GM23248 (cell line): Measurements from ENCODE around the gene EREG. TPM values are rescaled to one million over a fixed set of nuclear protein-coding genes. Genes with fewer than 3 reads are reported as not detected.

Source experiments
- DNase-seq: peaks from one replicate; pipeline ENCODE4 v3.0.0-alpha.2; 2015
- H2AFZ ChIP-seq: fragments of 200-600 bp; sonication (generic); 2 replicates; pipeline ENCODE4 v1.6.1; 2016; ENCODE audit warnings: antibody characterized with exemption
- H3F3A ChIP-seq: fragments of 200-600 bp; sonication (generic); 2 replicates; pipeline ENCODE4 v1.6.1; 2016; ENCODE audit warnings: mild to moderate bottlenecking, antibody characterized with exemption, mixed run types; ENCODE audit not compliant: insufficient read depth
- H3K27ac ChIP-seq: fragments of 200-600 bp; sonication (generic); 2 replicates; pipeline ENCODE4 v1.5.1; 2016; ENCODE audit warnings: mild to moderate bottlenecking
- H3K27me3 ChIP-seq: fragments of 200-600 bp; sonication (generic); replicated peaks from 2 replicates; pipeline ENCODE4 v1.6.1; 2016; ENCODE audit warnings: mild to moderate bottlenecking; ENCODE audit not compliant: insufficient read depth
- H3K36me3 ChIP-seq: fragments of 200-600 bp; sonication (generic); 2 replicates; pipeline ENCODE4 v1.6.1; 2016; ENCODE audit warnings: low read depth, mild to moderate bottlenecking
- H3K4me1 ChIP-seq: fragments of 200-600 bp; sonication (generic); 2 replicates; pipeline ENCODE4 v1.6.1; 2016; ENCODE audit warnings: mild to moderate bottlenecking; ENCODE audit not compliant: insufficient read depth
- H3K4me2 ChIP-seq: fragments of 200-600 bp; sonication (generic); one replicate; pipeline ENCODE4 v1.6.1; 2016; ENCODE audit warnings: mild to moderate bottlenecking; ENCODE audit not compliant: unreplicated experiment
- H3K4me3 ChIP-seq: fragments of 200-600 bp; sonication (generic); 2 replicates; pipeline ENCODE4 v1.5.1; 2016; ENCODE audit warnings: mild to moderate bottlenecking
- H3K79me2 ChIP-seq: fragments of 200-600 bp; sonication (generic); 2 replicates; pipeline ENCODE4 v1.6.1; 2016; ENCODE audit warnings: mild to moderate bottlenecking; ENCODE audit not compliant: insufficient read depth
- H3K9ac ChIP-seq: fragments of 200-600 bp; sonication (generic); 2 replicates; pipeline ENCODE4 v1.6.1; 2016; ENCODE audit warnings: mild to moderate bottlenecking
- H3K9me2 ChIP-seq: fragments of 200-600 bp; sonication (generic); 2 replicates; pipeline ENCODE4 v1.6.1; 2016; ENCODE audit warnings: mixed run types, mild to moderate bottlenecking, moderate library complexity; ENCODE audit not compliant: insufficient read depth
- H3K9me3 ChIP-seq: fragments of 200-600 bp; sonication (generic); one replicate; pipeline ENCODE4 v1.6.1; 2017; ENCODE audit warnings: low read depth
- H4K20me1 ChIP-seq: fragments of 200-600 bp; sonication (generic); 2 replicates; pipeline ENCODE4 v1.6.0; 2016; ENCODE audit not compliant: insufficient read depth
- EZH2 ChIP-seq: fragments of 200-600 bp; sonication (generic); IDR thresholded peaks from 2 replicates; pipeline ENCODE4 v1.6.1; 2018; ENCODE audit warnings: antibody characterized with exemption, mild to moderate bottlenecking; ENCODE audit not compliant: insufficient read depth, poor library complexity, severe bottlenecking
- EZH2phosphoT487 ChIP-seq: fragments of 200-600 bp; sonication (generic); IDR thresholded peaks from 2 replicates; pipeline ENCODE4 v1.6.1; 2018; ENCODE audit warnings: antibody characterized with exemption, moderate library complexity, mild to moderate bottlenecking, low read depth; ENCODE audit not compliant: insufficient read depth
- whole genome bisulfite sequencing, 2 experiments: methylation state at CpG; one replicate each; pipeline ENCODE4 v1.1.6; 2015 to 2017; ENCODE audit warnings: low lambda C conversion rate in 2 of 2, low coverage in 1 of 2; ENCODE audit errors: missing lambda C conversion rate in 2 of 2; 5-methylcytosine and 5-hydroxymethylcytosine counted together
- in situ Hi-C: fragments of 300-500 bp; cut with MboI; formaldehyde crosslinking; loops from 2 replicates; pipeline ENCODE4 v1.15.0; 2020
- polyA plus RNA-seq: library from polyadenylated mRNA; unstranded; fragments of >200 nt; fragmentation: Nextera tagmentation; extraction: Ambion mirVana; gene quantifications from 2 replicates; pipeline ENCODE4 v1.2.1, GENCODE V29; 2016
- total RNA-seq: library from RNA; depleted of rRNA; stranded (reverse); fragments of >200 nt; shearing (Covaris generic); gene quantifications from 2 replicates; pipeline ENCODE4 v1.2.3, GENCODE V29; 2014

EREG gene
- total and polyA plus RNA-seq, 2 experiments from 2014 or later: 1.8 to 4.4 TPM

DNA sequence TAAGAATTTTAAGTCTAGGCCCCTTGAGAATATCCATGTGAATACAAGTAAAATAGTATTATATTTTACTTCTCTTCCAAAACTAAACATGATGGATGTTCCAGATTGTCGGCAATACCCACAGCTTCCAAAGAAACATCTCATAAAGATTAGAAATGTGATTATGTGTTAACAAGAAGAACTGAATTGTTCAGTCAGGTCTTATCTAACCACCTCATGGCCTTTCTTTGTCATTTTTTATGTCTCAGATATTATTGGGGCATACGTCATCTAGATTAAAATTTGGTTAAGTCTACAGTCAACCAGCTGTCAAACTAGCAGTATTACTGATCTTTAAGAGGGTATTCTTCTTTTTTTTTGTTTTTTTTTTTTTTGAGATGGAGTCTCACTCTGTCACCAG, 46.7 kb upstream of the EREG start:
- Histone ChIP-seq H3K9me3 (no peaks in the 10 kb centered on the region), H3K79me2 (no peaks in the 10 kb centered on the region), H3K27ac (no peak overlapping the region), H2AFZ (no peak overlapping the region), H3K27me3 (no peaks in the 10 kb centered on the region; the same call in 1 of the 2 replicates), H3K4me2 (no peak overlapping the region), H3K4me3 (no peak overlapping the region), H3K9ac (no peak overlapping the region), H3K36me3 (no peaks in the 10 kb centered on the region), H3K9me2 (no peaks in the 10 kb centered on the region), H3K4me1 (0 out of 2 replicates have a peak, but pooled peaks cover 3% of the 10 kb centered on the region), H4K20me1 (no peaks in the 10 kb centered on the region), H3F3A (no peaks in the 10 kb centered on the region)
- in situ Hi-C loops: no loop called here
- TF ChIP-seq EZH2phosphoT487 (no peak), EZH2 (no peak)
- DNase-seq: no peak
- 59 to 68% methylated on average over 2 of the region's 2 CpGs for WGBS, 2 experiments

DNA sequence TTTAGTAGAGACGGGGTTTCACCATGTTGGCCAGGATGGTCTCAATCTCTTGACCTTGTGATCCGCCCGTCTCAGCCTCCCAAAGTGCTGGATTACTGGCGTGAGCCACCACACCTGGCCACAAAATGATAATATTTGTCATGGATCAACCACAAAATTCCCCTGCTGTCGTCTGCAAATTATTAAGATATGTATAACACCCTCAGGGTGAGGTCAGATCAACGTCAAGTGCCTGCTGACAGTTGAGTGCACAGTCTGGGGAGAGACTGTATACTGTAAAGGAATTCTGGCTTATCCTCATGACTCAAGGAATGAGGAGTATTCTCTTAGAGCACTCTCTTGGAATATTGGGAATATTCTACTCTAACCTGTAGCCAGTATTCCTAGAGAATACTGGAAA, 45.5 kb upstream of the EREG start:
- Histone ChIP-seq H3K4me1 (0 out of 2 replicates have a peak, but pooled peaks cover 3% of the 10 kb centered on the region), H3K79me2 (no peaks in the 10 kb centered on the region), H3K9ac (no peak overlapping the region), H2AFZ (no peak overlapping the region), H3K9me2 (no peaks in the 10 kb centered on the region), H4K20me1 (no peaks in the 10 kb centered on the region), H3F3A (no peaks in the 10 kb centered on the region), H3K4me2 (no peak overlapping the region), H3K9me3 (no peaks in the 10 kb centered on the region), H3K36me3 (no peaks in the 10 kb centered on the region), H3K4me3 (no peak overlapping the region), H3K27ac (no peak overlapping the region), H3K27me3 (no peaks in the 10 kb centered on the region; the same call in 1 of the 2 replicates)
- in situ Hi-C loops: no loop called here
- no peak for TF ChIP-seq EZH2phosphoT487
- no peak for TF ChIP-seq EZH2
- WGBS, 2 experiments: 53 to 57% methylated on average over 6 of the region's 6 CpGs
- DNase-seq: no peak

DNA sequence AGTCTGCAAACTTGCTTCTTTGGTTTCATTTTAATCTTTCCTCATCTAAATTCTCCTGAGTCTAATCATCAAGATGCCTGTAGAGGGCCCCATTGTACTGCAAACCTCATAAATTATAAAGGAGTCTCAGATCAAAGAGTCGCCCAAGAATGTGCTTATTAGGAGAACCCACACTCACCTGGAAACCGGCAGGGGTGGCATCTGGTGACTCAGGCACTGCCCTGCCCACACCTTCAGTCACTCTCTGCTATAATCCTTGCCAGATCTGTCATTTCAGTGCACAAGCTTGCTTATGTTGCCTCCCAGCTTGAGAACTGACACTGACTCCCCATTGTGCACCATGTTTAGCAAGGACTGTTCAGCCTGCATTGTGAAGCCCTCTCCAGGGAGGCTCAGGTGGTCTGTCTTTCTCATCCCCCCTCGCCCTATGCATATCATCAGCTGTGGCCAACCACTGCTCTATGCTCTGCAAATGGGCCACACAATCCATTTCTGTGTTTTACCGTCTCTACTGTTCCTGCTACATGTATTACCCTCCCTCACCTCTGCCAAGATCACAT, 44.3 kb upstream of the EREG start:
- peak overlapping the region; percentile 34 for H3K4me2 ChIP-seq
- DNase-seq: peak; percentile 73
- H3K27me3 ChIP-seq: no peaks in the 10 kb centered on the region; the same call in 1 of the 2 replicates
- in situ Hi-C loops: no loop called here
- no peaks in the 10 kb centered on the region for H3F3A ChIP-seq
- no peaks in the 10 kb centered on the region for H3K36me3 ChIP-seq
- TF ChIP-seq EZH2phosphoT487 (no peak), EZH2 (no peak)
- H4K20me1 ChIP-seq: no peaks in the 10 kb centered on the region
- H3K27ac ChIP-seq: no peak overlapping the region
- H3K4me1 ChIP-seq: 0 out of 2 replicates have a peak, but pooled peaks cover 3% of the 10 kb centered on the region
- no peaks in the 10 kb centered on the region for H3K79me2 ChIP-seq
- no peaks in the 10 kb centered on the region for H3K9me2 ChIP-seq
- WGBS, 2 experiments: 25 to 33% methylated on average over 4 of the region's 4 CpGs
- H3K4me3 ChIP-seq: no peak overlapping the region
- peak overlapping the region; percentile 21 for H2AFZ ChIP-seq
- no peak overlapping the region for H3K9ac ChIP-seq
- H3K9me3 ChIP-seq: no peaks in the 10 kb centered on the region

DNA sequence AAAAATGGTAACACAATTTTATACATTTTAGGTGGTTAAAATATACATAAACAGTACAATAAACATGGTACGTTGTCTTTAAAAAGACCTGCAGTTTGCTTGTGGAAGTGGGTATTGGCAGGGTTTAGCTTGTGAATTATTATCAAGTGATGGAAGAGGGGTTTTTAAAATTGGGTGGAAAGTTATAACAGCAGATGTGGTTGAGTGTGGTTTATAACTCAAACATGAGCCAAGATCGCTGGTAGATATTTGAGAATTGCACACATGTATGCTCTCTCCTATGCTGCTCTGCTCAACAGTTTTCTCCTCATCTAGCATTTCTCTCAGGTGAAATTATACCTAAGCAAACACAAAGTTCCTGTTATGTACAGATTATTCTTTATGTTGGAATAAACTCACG, 42.6 kb upstream of the EREG start:
- WGBS, 2 experiments: 80% methylated on average over 3 of the region's 3 CpGs
- Histone ChIP-seq H4K20me1 (no peaks in the 10 kb centered on the region), H3K4me1 (0 out of 2 replicates have a peak, but pooled peaks cover 3% of the 10 kb centered on the region), H3K36me3 (no peaks in the 10 kb centered on the region), H3F3A (no peaks in the 10 kb centered on the region), H3K9me2 (no peaks in the 10 kb centered on the region), H3K4me2 (no peak overlapping the region), H3K9ac (no peak overlapping the region), H3K9me3 (no peaks in the 10 kb centered on the region), H3K27ac (no peak overlapping the region), H3K27me3 (no peaks in the 10 kb centered on the region; the same call in 1 of the 2 replicates), H3K79me2 (no peaks in the 10 kb centered on the region), H3K4me3 (no peak overlapping the region), H2AFZ (no peak overlapping the region)
- in situ Hi-C loops: no loop called here
- DNase-seq: no peak
- no peak for TF ChIP-seq EZH2
- TF ChIP-seq EZH2phosphoT487: no peak
